HEK293 (cell line): ENCODE data around the gene JAM3.
"Not testable (repeated sequence)": the region's sequence is repeated elsewhere in the genome, so short reads cannot be mapped to it uniquely, and the experiment has no call there.

ENCODE experiments used
- CTCF ChIA-PET: fragments of 350-600 bp; formaldehyde crosslinking; extraction: SDS; loops from one replicate; lab custom pipeline; 2021; ENCODE audit warnings: antibody characterized with exemption; lab: Yijun Ruan, JAX
- POLR2A ChIA-PET: fragments of 300-600 bp; formaldehyde crosslinking; extraction: SDS; loops from one replicate; lab custom pipeline; 2020; ENCODE audit warnings: antibody characterized with exemption, inconsistent platforms; lab: Yijun Ruan, JAX
- H3K27ac ChIP-seq: fragments of 200-500 bp; sonication (Bioruptor generic); 2 replicates; pipeline ENCODE4 v1.5.1; 2014; ENCODE audit warnings: low read depth, low read length, control low read depth, inconsistent platforms; ENCODE audit errors: extremely low read depth
- H3K36me3 ChIP-seq, 2 experiments: fragments of 200-500 bp in 1 of 2; sonication (Bioruptor generic) in 1 of 2; 1 replicate in 1 of 2; 2 replicates in 1 of 2; pipeline ENCODE4 v1.5.1; 2014 to 2017; ENCODE audit warnings: inconsistent platforms in 2 of 2, low read length in 2 of 2; ENCODE audit not compliant: control insufficient read depth in 2 of 2, insufficient read depth in 1 of 2
- H3K4me1 ChIP-seq: fragments of 200-500 bp; sonication (Bioruptor generic); 2 replicates; pipeline ENCODE4 v1.5.1; 2014; ENCODE audit warnings: mild to moderate bottlenecking, low read length, inconsistent platforms; ENCODE audit not compliant: control insufficient read depth, insufficient read depth
- H3K4me3 ChIP-seq: 2 replicates; pipeline ENCODE4 v1.5.1; 2011; ENCODE audit warnings: low read depth, mild to moderate bottlenecking, control low read depth, low read length, moderate library complexity
- H3K9me3 ChIP-seq: fragments of 200-500 bp; sonication (Bioruptor generic); 2 replicates; pipeline ENCODE4 v1.5.1; 2014; ENCODE audit warnings: low read depth, low read length, inconsistent platforms; ENCODE audit not compliant: control insufficient read depth, insufficient read depth
- ELK4 ChIP-seq: IDR thresholded peaks from 2 replicates; pipeline ENCODE4 v1.6.1; 2011; ENCODE audit warnings: mild to moderate bottlenecking, low read depth, low read length, borderline replicate concordance
- MZF1 ChIP-seq: fragments of 450-650 bp; formaldehyde crosslinking; IDR thresholded peaks from 2 replicates; pipeline ENCODE4 v1.5.1; 2017; ENCODE audit warnings: missing biosample characterization, missing genetic modification characterization, borderline replicate concordance
- TSHZ1 ChIP-seq: fragments of 450-650 bp; formaldehyde crosslinking; IDR thresholded peaks from 2 replicates; pipeline ENCODE4 v1.5.1; 2016; ENCODE audit warnings: missing biosample characterization, missing genetic modification characterization, borderline replicate concordance
- WT1 ChIP-seq: fragments of 450-650 bp; formaldehyde crosslinking; IDR thresholded peaks from 2 replicates; pipeline ENCODE4 v1.5.1; 2016; ENCODE audit warnings: missing biosample characterization, missing genetic modification characterization
- ZEB2 ChIP-seq: fragments of 450-650 bp; formaldehyde crosslinking; IDR thresholded peaks from 2 replicates; pipeline ENCODE4 v1.5.1; 2016; ENCODE audit warnings: missing biosample characterization, missing genetic modification characterization
- ZFP41 ChIP-seq: fragments of 450-650 bp; formaldehyde crosslinking; IDR thresholded peaks from 2 replicates; pipeline ENCODE4 v1.5.1; 2016; ENCODE audit warnings: missing biosample characterization, missing genetic modification characterization, borderline replicate concordance
- ZNF114 ChIP-seq: fragments of 450-650 bp; formaldehyde crosslinking; IDR thresholded peaks from 2 replicates; pipeline ENCODE4 v1.5.0; 2017; ENCODE audit warnings: missing biosample characterization, missing genetic modification characterization
- ZNF157 ChIP-seq: fragments of 450-650 bp; formaldehyde crosslinking; IDR thresholded peaks from 2 replicates; pipeline ENCODE4 v1.5.1; 2016; ENCODE audit warnings: missing biosample characterization, missing genetic modification characterization
- ZNF174 ChIP-seq: fragments of 450-650 bp; formaldehyde crosslinking; IDR thresholded peaks from 2 replicates; pipeline ENCODE4 v1.5.0; 2017; ENCODE audit warnings: missing biosample characterization, mild to moderate bottlenecking, missing genetic modification characterization
- ZNF280D ChIP-seq: fragments of 450-650 bp; formaldehyde crosslinking; IDR thresholded peaks from 2 replicates; pipeline ENCODE4 v1.5.1; 2016; ENCODE audit warnings: missing biosample characterization, missing genetic modification characterization
- ZNF302 ChIP-seq: fragments of 450-650 bp; formaldehyde crosslinking; IDR thresholded peaks from 2 replicates; pipeline ENCODE4 v1.5.1; 2016; ENCODE audit warnings: missing biosample characterization, missing genetic modification characterization, low read depth
- ZNF366 ChIP-seq: fragments of 450-650 bp; formaldehyde crosslinking; conservative IDR thresholded peaks from 2 replicates; pipeline ENCODE4 v1.5.1; 2016; ENCODE audit warnings: missing biosample characterization, missing genetic modification characterization
- ZNF391 ChIP-seq: fragments of 450-650 bp; formaldehyde crosslinking; IDR thresholded peaks from 2 replicates; pipeline ENCODE4 v1.5.1; 2016; ENCODE audit warnings: low read depth, missing biosample characterization, missing genetic modification characterization, borderline replicate concordance
- ZNF404 ChIP-seq: fragments of 450-650 bp; formaldehyde crosslinking; IDR thresholded peaks from 2 replicates; pipeline ENCODE4 v1.5.1; 2017; ENCODE audit warnings: missing biosample characterization, missing genetic modification characterization
- ZNF48 ChIP-seq: fragments of 450-650 bp; formaldehyde crosslinking; IDR thresholded peaks from 2 replicates; pipeline ENCODE4 v1.5.1; 2016; ENCODE audit warnings: missing biosample characterization, missing genetic modification characterization
- ZNF501 ChIP-seq: fragments of 450-650 bp; formaldehyde crosslinking; IDR thresholded peaks from 2 replicates; pipeline ENCODE4 v1.5.1; 2016; ENCODE audit warnings: missing biosample characterization, missing genetic modification characterization
- ZNF623 ChIP-seq: fragments of 450-650 bp; formaldehyde crosslinking; IDR thresholded peaks from 2 replicates; pipeline ENCODE4 v1.5.1; 2016; ENCODE audit warnings: missing biosample characterization, missing genetic modification characterization
- ZXDB ChIP-seq: fragments of 450-650 bp; formaldehyde crosslinking; IDR thresholded peaks from 2 replicates; pipeline ENCODE4 v1.5.1; 2016; ENCODE audit warnings: missing biosample characterization, missing genetic modification characterization
- TF ChIP-seq, protein P1 (sequence below): fragments of 450-650 bp; formaldehyde crosslinking; IDR thresholded peaks from 2 replicates; pipeline ENCODE4 v1.5.1; 2016; ENCODE audit warnings: missing biosample characterization, missing genetic modification characterization
- TF ChIP-seq, protein P2 (sequence below): fragments of 450-650 bp; formaldehyde crosslinking; IDR thresholded peaks from 2 replicates; pipeline ENCODE4 v1.5.1; 2016; ENCODE audit warnings: missing biosample characterization, missing genetic modification characterization

JAM3 gene

DNA sequence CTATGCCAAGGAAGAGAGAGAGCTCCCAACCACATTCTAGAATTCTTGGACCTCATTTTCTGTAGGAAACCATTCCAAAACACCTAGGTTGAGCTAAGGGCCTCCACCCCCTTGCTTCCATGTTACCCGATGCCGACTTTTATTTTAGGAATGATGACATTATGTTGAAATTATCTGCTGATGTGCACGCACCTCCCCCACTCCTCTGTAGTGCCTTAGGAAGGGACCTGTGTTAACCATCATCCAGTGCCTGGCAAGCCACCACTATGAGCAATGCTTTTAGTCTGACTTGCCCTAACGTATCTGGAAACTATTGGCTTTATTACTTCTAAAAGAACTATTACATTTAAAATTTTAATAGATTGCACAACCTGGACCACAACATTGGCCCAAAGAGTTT lies 112.8 kb downstream of the JAM3 start:
- CTCF ChIA-PET, result interaction anchor here (0.8 to 1.2 kb wide), 2 partner anchors 17 to 26 kb away, joined by 3 read pairs; no protein-coding TSS in a partner anchor
- no peak overlapping the region for H3K4me3 ChIP-seq
- POLR2A ChIA-PET, result no interaction called here
- peaks cover 9 to 96% of the 10 kb centered on the region in 2 experiments for H3K36me3 ChIP-seq
- no peak for TF ChIP-seq ZEB2 (tag by site-specific recombination)
- no peak for TF ChIP-seq ZNF157
- no peak for TF ChIP-seq ZNF280D (tag by site-specific recombination)
- TF ChIP-seq, protein P1, sequence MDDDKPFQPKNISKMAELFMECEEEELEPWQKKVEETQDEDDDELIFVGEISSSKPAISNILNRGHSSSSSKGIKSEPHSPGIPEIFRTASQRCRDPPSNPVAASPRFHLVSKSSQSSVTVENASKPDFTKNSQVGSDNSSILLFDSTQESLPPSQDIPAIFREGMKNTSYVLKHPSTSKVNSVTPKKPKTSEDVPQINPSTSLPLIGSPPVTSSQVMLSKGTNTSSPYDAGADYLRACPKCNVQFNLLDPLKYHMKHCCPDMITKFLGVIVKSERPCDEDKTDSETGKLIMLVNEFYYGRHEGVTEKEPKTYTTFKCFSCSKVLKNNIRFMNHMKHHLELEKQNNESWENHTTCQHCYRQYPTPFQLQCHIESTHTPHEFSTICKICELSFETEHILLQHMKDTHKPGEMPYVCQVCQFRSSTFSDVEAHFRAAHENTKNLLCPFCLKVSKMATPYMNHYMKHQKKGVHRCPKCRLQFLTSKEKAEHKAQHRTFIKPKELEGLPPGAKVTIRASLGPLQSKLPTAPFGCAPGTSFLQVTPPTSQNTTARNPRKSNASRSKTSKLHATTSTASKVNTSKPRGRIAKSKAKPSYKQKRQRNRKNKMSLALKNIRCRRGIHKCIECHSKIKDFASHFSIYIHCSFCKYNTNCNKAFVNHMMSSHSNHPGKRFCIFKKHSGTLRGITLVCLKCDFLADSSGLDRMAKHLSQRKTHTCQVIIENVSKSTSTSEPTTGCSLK (tag by site-specific recombination), result no peak
- no peak for TF ChIP-seq ZNF48
- no peak for TF ChIP-seq ZNF501
- TF ChIP-seq, protein P2, sequence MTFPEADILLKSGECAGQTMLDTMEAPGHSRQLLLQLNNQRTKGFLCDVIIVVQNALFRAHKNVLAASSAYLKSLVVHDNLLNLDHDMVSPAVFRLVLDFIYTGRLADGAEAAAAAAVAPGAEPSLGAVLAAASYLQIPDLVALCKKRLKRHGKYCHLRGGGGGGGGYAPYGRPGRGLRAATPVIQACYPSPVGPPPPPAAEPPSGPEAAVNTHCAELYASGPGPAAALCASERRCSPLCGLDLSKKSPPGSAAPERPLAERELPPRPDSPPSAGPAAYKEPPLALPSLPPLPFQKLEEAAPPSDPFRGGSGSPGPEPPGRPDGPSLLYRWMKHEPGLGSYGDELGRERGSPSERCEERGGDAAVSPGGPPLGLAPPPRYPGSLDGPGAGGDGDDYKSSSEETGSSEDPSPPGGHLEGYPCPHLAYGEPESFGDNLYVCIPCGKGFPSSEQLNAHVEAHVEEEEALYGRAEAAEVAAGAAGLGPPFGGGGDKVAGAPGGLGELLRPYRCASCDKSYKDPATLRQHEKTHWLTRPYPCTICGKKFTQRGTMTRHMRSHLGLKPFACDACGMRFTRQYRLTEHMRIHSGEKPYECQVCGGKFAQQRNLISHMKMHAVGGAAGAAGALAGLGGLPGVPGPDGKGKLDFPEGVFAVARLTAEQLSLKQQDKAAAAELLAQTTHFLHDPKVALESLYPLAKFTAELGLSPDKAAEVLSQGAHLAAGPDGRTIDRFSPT (tag by site-specific recombination), result no peak
- TF ChIP-seq ZXDB, result no peak
- TF ChIP-seq WT1 (tag by site-specific recombination), result no peak
- no peak for TF ChIP-seq ELK4
- TF ChIP-seq ZNF302, result no peak
- no peak for TF ChIP-seq ZNF404 (tag by site-specific recombination)
- TF ChIP-seq ZNF366, result no peak
- TF ChIP-seq, all 188 proteins: peak for 0
- H3K27ac ChIP-seq, result no peak overlapping the region
- H3K4me1 ChIP-seq, result no peaks in the 10 kb centered on the region
- H3K9me3 ChIP-seq, result no peaks in the 10 kb centered on the region

DNA sequence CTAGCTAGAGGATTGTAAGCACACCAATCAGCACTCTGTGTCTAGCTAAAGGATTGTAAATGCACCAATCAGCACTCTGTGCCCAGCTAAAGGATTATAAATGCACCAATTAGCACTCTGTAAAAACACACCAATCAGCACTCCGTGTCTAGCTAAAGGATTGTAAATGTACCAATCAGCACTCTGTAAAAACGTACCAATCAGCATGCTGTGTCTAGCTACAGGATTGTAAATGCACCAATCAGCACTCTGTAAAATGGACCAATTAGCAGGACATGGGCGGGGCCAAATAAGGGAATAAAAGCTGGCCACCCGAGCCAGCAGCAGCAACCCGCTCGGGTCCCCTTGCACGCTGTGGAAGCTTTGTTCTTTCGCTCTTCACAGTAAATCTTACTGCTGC lies 119.2 kb downstream of the JAM3 start:
- H3K9me3 ChIP-seq, POLR2A ChIA-PET, H3K4me1 ChIP-seq, H3K4me3 ChIP-seq, H3K27ac ChIP-seq: not testable (repeated sequence)
- CTCF ChIA-PET, result interaction anchor here (1.4 kb wide), 1 partner anchor 24 kb away, joined by 5 read pairs; no protein-coding TSS in a partner anchor
- peaks cover 36 to 96% of the 10 kb centered on the region in 2 experiments for H3K36me3 ChIP-seq

GRCh38 chr11:134196756-134197155 lies 127.9 kb downstream of the JAM3 start:
- Histone ChIP-seq H3K27ac (no peak overlapping the region), H3K4me3 (no peak overlapping the region), H3K36me3 (peaks cover 32 to 94% of the 10 kb centered on the region in 2 experiments), H3K9me3 (no peaks in the 10 kb centered on the region), H3K4me1 (no peaks in the 10 kb centered on the region)
- ChIA-PET CTCF (interaction anchor here (1.0 to 1.3 kb wide), 2 partner anchors 10 to 47 kb away, joined by 3 to 5 read pairs; no protein-coding TSS in a partner anchor), POLR2A (no interaction called here)
- TF ChIP-seq TSHZ1 (tag by site-specific recombination), result no peak
- TF ChIP-seq ZNF623 (tag by site-specific recombination), result no peak
- TF ChIP-seq ZNF114 (tag by site-specific recombination), result no peak
- TF ChIP-seq ZNF391 (tag by site-specific recombination), result no peak
- TF ChIP-seq ZFP41 (tag by site-specific recombination), result no peak
- no peak for TF ChIP-seq ZNF174 (tag by site-specific recombination)
- TF ChIP-seq MZF1 (tag by site-specific recombination), result no peak
